ENCODE data around the gene MRPL44.
"Not testable (repeated sequence)": the region's sequence is repeated elsewhere in the genome, so short reads cannot be mapped to it uniquely, and the experiment has no call there.

MRPL44 gene

GRCh38 chr2:223999862-224000261 is 42.6 kb downstream of the MRPL44 start:
- H3K36me3 Mint-ChIP-seq = peaks cover 5% of the 10 kb centered on the region
- no peak overlapping the region for H3K27ac Mint-ChIP-seq
- no peak overlapping the region for H3K4me3 Mint-ChIP-seq
- H3K9me3 Mint-ChIP-seq = no peaks in the 10 kb centered on the region
- DNase-seq (ENCODE audit: low spot score in 2 of 2) = no peak
- no peak for ATAC-seq
- H3K4me1 Mint-ChIP-seq = peaks cover 3% of the 10 kb centered on the region

- H3K9me3 Mint-ChIP-seq; H3K27ac Mint-ChIP-seq; H3K4me3 Mint-ChIP-seq; H3K4me1 Mint-ChIP-seq; ATAC-seq; H3K36me3 Mint-ChIP-seq; DNase-seq (ENCODE audit: low spot score in 2 of 2): not testable (repeated sequence)
Measured at GRCh38 chr2:224000662-224001061, 43.4 kb downstream of the MRPL44 start.

- Mint-ChIP-seq H3K36me3 (no peaks in the 10 kb centered on the region), H3K9me3 (no peaks in the 10 kb centered on the region), H3K27ac (no peak overlapping the region), H3K4me1 (no peaks in the 10 kb centered on the region), H3K4me3 (no peak overlapping the region)
- DNase-seq (ENCODE audit: low spot score in 2 of 2) (no peak), ATAC-seq (no peak)
Measured at GRCh38 chr2:224004105-224004695, 46.9 kb downstream of the MRPL44 start.

GRCh38 chr2:224008702-224009261 is 51.5 kb downstream of the MRPL44 start:
- ATAC-seq = no peak
- H3K9me3 Mint-ChIP-seq = no peaks in the 10 kb centered on the region
- DNase-seq (ENCODE audit: low spot score in 2 of 2) = no peak
- H3K4me3 Mint-ChIP-seq = no peak overlapping the region
- H3K4me1 Mint-ChIP-seq = no peaks in the 10 kb centered on the region
- no peaks in the 10 kb centered on the region for H3K36me3 Mint-ChIP-seq
- no peak overlapping the region for H3K27ac Mint-ChIP-seq

DNA sequence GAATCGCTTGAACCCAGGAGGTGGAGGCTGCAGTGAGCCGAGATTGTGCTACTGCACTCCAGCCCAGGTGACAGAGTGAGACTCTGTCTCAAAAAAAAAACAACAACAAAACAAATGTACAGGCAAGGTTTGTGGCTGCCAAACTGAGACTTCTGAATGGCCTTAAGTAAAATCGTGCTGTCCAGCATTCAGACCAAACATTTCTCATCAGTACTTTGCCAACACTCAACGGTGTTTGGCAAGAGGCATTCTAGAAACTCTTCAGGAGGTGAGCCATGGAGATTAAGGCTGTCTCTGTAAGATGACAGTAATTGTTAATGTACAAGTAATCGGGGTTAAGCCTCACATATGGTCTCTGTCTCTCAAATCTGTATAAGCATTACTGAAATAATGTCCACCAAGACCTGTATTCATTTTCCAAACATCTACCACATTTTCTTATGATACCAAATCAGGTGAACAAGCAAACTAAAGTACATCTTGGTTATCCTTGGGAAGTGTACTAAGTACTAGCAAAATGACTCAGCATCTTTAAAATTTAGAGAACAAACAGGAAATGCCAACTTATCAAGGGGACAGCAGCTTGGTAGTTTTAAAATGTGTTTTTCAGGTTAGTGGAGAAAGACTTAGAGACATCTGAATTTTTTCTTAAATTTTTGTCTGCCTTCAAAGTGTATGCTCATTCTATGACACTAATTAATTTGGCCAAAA is 52.5 kb downstream of the MRPL44 start:
- Mint-ChIP-seq H3K4me1 (no peaks in the 10 kb centered on the region), H3K27ac (no peak overlapping the region), H3K4me3 (no peak overlapping the region), H3K9me3 (no peaks in the 10 kb centered on the region), H3K36me3 (no peaks in the 10 kb centered on the region)
- DNase-seq (ENCODE audit: low spot score in 2 of 2) = no peak
- ATAC-seq = no peak

DNA sequence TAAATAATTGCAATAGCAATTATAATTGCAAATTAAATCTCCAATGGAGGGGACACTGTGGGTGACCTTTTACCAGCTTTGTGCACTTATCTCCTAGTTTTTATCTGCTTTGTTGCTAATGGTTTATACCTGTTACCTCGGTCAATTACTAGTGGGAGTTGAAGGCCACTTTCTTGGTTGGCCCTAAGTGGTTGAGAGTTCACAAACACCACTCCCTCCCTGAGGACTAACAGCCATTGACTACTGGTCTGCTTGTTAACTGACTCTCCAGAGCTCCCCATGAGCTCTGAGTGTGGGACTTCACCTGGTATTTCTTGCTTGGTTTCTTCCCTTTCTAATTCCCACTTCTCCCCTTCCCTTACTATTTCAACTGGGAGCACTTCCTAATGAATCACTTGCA is 54.6 kb downstream of the MRPL44 start:
- H3K27ac Mint-ChIP-seq = no peak overlapping the region
- ATAC-seq = no peak
- H3K9me3 Mint-ChIP-seq = no peaks in the 10 kb centered on the region
- H3K4me3 Mint-ChIP-seq = no peak overlapping the region
- no peak for DNase-seq (ENCODE audit: low spot score in 2 of 2)
- no peaks in the 10 kb centered on the region for H3K36me3 Mint-ChIP-seq
- H3K4me1 Mint-ChIP-seq = peaks cover 10% of the 10 kb centered on the region

DNA sequence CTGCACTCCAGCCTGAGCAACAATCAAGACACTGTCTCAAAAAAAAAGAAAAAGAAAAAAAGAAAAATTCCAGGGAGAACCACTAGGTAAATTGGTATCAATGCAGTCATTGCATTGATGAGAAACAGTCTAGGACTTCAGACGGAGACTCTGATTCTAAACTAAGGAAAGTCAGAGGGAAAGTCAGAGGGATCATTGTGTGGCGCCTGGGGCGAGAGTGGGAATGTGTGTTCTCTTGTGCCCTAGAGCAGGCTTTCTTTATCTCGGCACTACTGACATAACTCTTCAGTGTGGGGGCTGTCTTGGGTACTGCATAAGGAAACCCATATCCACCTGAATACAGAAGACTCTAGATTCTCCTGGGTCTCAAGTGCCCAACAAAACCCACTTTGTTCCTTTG is 57.1 kb downstream of the MRPL44 start:
- Mint-ChIP-seq H3K4me3 (no peak overlapping the region), H3K36me3 (no peaks in the 10 kb centered on the region), H3K27ac (no peak overlapping the region), H3K9me3 (no peaks in the 10 kb centered on the region), H3K4me1 (peaks cover 13% of the 10 kb centered on the region)
- ATAC-seq (no peak), DNase-seq (ENCODE audit: low spot score in 2 of 2) (no peak)

DNA sequence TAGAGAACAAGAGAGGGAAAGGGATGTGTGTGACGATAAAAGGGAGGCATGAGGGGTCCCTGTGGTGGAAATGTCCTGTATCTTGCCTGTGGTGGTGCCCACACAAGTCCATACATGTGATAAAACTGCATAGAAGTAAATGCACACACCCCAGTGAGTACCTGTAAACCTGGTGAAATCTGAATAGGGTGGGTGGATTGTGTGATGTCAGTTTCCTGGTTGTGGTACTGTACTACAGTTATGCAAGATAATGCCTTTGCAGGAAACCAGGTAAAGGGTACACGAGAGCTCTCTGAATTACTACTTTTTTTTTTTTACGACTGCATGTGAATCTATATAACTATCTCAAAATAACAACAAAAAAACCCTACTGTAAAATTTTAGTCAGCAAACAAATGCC is 59.7 kb downstream of the MRPL44 start:
- Mint-ChIP-seq H3K36me3 (no peaks in the 10 kb centered on the region), H3K9me3 (peaks cover 3% of the 10 kb centered on the region), H3K4me3 (no peak overlapping the region), H3K4me1 (peaks cover 18% of the 10 kb centered on the region), H3K27ac (no peak overlapping the region)
- ATAC-seq (peak; percentile 40), DNase-seq (ENCODE audit: low spot score in 2 of 2) (no peak)

Measured in stimulated activated effector memory CD8-positive, alpha-beta T cell treated with anti-CD3 and anti-CD28 coated beads, Interleukin-12 subunit alpha, Interleukin-12 subunit beta, amount 100 ng/mL, for 72 hours (primary cell).